NT2/D1 (cell line): ENCODE data around the gene TNFRSF1B.

Experiments used
- SUZ12 ChIP-seq: IDR thresholded peaks from 2 replicates; pipeline ENCODE4 v1.6.1; 2011; ENCODE audit not compliant: insufficient read length, insufficient read depth; ENCODE audit errors: extremely low read depth
- YY1 ChIP-seq: IDR thresholded peaks from 2 replicates; pipeline ENCODE4 v1.6.1; 2011; ENCODE audit not compliant: insufficient read length, insufficient read depth
- ZNF274 ChIP-seq: IDR thresholded peaks from 2 replicates; pipeline ENCODE4 v1.6.1; 2011; ENCODE audit warnings: mild to moderate bottlenecking, low read depth, low read length

DNA sequence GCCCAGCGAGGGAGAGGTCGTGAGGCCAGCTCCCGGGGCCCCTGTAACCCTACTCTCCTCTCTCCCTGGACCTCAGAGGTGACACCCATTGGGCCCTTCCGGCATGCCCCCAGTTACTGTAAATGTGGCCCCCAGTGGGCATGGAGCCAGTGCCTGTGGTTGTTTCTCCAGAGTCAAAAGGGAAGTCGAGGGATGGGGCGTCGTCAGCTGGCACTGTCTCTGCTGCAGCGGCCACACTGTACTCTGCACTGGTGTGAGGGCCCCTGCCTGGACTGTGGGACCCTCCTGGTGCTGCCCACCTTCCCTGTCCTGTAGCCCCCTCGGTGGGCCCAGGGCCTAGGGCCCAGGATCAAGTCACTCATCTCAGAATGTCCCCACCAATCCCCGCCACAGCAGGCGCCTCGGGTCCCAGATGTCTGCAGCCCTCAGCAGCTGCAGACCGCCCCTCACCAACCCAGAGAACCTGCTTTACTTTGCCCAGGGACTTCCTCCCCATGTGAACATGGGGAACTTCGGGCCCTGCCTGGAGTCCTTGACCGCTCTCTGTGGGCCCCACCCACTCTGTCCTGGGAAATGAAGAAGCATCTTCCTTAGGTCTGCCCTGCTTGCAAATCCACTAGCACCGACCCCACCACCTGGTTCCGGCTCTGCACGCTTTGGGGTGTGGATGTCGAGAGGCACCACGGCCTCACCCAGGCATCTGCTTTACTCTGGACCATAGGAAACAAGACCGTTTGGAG lies 23.7 kb upstream of the TNFRSF1B start:
- TF ChIP-seq SUZ12 (no peak), YY1 (no peak), ZNF274 (no peak)
